Gastroesophageal sphincter (tissue), 3 donors: ENCODE measurements around the gene NAXE.

Experiments
- EP300 ChIP-seq: sonication (generic); formaldehyde crosslinking; IDR thresholded peaks from one replicate; pipeline ENCODE4 v1.6.1; 2017; ENCODE audit warnings: antibody characterized with exemption, mild to moderate bottlenecking
- POLR2AphosphoS5 ChIP-seq: sonication (generic); formaldehyde crosslinking; IDR thresholded peaks from one replicate; pipeline ENCODE4 v1.6.1; 2017; ENCODE audit warnings: antibody characterized with exemption
- TF ChIP-seq, protein P1 (sequence below), 4 experiments: fragments of 200-600 bp in 2 of 4; fragments of 450-650 bp in 2 of 4; sonication (generic) in 1 of 4; IDR thresholded peaks; one replicate each; pipeline ENCODE4 v1.5.1; 2017 to 2019; ENCODE audit warnings: antibody characterized with exemption in 4 of 4, mild to moderate bottlenecking in 2 of 4, moderate library complexity in 2 of 4

- TF ChIP-seq, protein P1, sequence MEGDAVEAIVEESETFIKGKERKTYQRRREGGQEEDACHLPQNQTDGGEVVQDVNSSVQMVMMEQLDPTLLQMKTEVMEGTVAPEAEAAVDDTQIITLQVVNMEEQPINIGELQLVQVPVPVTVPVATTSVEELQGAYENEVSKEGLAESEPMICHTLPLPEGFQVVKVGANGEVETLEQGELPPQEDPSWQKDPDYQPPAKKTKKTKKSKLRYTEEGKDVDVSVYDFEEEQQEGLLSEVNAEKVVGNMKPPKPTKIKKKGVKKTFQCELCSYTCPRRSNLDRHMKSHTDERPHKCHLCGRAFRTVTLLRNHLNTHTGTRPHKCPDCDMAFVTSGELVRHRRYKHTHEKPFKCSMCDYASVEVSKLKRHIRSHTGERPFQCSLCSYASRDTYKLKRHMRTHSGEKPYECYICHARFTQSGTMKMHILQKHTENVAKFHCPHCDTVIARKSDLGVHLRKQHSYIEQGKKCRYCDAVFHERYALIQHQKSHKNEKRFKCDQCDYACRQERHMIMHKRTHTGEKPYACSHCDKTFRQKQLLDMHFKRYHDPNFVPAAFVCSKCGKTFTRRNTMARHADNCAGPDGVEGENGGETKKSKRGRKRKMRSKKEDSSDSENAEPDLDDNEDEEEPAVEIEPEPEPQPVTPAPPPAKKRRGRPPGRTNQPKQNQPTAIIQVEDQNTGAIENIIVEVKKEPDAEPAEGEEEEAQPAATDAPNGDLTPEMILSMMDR (IDR thresholded peaks at IDR 0.05): no peak
- TF ChIP-seq POLR2AphosphoS5 (no peak), EP300 (no peak)
These were observed 48.1 kb downstream of the NAXE start for GRCh38 chr1:156639601-156640101.
